ENCODE measurements around the gene LRRN2. TPM values are rescaled to one million over a fixed set of nuclear protein-coding genes. Genes with fewer than 3 reads are reported as not detected.

The LRRN2 gene
- total and polyA plus RNA-seq, 2 experiments from 2014 or later, result 0.74 to 2.6 TPM

DNA sequence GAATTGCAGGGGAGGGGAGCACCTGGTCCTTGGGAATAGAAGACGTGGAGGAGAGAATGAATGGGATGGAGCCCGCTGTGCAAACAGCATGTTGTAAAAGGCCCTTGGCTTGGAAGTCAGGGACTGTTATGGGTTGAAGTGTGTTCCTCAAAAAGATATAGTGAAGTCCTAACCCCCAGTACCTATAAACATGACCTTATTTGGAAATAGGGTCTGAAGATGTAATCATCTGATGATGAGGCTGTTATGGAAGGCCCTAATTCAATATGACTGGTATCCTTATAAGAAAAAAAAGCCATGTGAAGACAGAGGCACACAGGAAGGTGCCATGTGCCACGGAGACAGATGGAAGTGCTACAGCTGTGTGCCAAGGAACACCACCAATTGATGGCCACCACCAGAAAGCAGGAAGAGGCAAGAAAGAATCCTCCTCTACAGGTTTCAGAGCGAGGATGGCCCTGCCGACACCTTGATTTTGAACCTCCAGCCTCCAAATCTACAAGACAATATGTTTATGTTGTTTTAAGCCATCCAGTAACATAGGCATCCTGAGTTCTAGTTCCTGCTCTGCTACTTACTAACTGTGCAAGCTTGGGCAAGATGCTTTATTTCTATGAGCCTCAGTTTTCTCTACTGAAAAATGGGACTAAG, 51.2 kb downstream of the LRRN2 start:
- Histone ChIP-seq H3K4me2 (no peak overlapping the region), H4K20me1 (replicated peaks; ENCODE audit: insufficient read depth) (no peaks in the 10 kb centered on the region), H3F3A (replicated peaks; ENCODE audit: low read depth) (no peaks in the 10 kb centered on the region), H3K27ac (ENCODE audit: low read depth) (no peak overlapping the region), H3K9me2 (ENCODE audit: insufficient read depth) (no peaks in the 10 kb centered on the region), H3K27me3 (ENCODE audit: insufficient read depth) (no peaks in the 10 kb centered on the region), H3K36me3 (ENCODE audit: insufficient read depth) (no peaks in the 10 kb centered on the region), H3K79me2 (replicated peaks; ENCODE audit: insufficient read depth) (no peaks in the 10 kb centered on the region), H2AFZ (no peak overlapping the region), H3K4me1 (ENCODE audit: insufficient read depth) (no peaks in the 10 kb centered on the region), H3K4me3 (no peak overlapping the region)
- Mint-ChIP-seq H3K36me3 (ENCODE audit: low read depth) (0 out of 3 replicates have a peak, but pooled peaks cover 3% of the 10 kb centered on the region), H3K27me3 (ENCODE audit: insufficient read depth, low read depth, poor library complexity) (peaks cover 3% of the 10 kb centered on the region), H3K4me1 (peaks cover 11% of the 10 kb centered on the region; the same call in 2 of the 3 replicates), H3K4me3 (no peak overlapping the region), H3K9me3 (no peaks in the 10 kb centered on the region; the same call in 2 of the 3 replicates), H3K27ac (no peak overlapping the region)
- DNase-seq (ENCODE audit: low spot score) (no peak), ATAC-seq (no peak)
- TF ChIP-seq ZNF114 (CRISPR knock-in tag; IDR thresholded peaks at IDR 0.05) (no peak), EZH2phosphoT487 (IDR thresholded peaks at IDR 0.05; ENCODE audit: unreplicated experiment) (no peak), ZNF331 (CRISPR knock-in tag; IDR thresholded peaks at IDR 0.05; ENCODE audit: low read depth) (no peak), STAT1 (IDR thresholded peaks at IDR 0.05; ENCODE audit: unreplicated experiment) (no peak), CREB1 (CRISPR knock-in tag; IDR thresholded peaks at IDR 0.05; ENCODE audit: low read depth) (no peak), NANOG (IDR thresholded peaks at IDR 0.05; ENCODE audit: borderline replicate concordance) (no peak), JUNB (IDR thresholded peaks at IDR 0.05; ENCODE audit: unreplicated experiment) (no peak), EZH2 (IDR thresholded peaks at IDR 0.05; ENCODE audit: low read depth, unreplicated experiment) (no peak), POLR2AphosphoS5 (IDR thresholded peaks at IDR 0.05; ENCODE audit: low read depth) (no peak)
- TF ChIP-seq, protein P1, sequence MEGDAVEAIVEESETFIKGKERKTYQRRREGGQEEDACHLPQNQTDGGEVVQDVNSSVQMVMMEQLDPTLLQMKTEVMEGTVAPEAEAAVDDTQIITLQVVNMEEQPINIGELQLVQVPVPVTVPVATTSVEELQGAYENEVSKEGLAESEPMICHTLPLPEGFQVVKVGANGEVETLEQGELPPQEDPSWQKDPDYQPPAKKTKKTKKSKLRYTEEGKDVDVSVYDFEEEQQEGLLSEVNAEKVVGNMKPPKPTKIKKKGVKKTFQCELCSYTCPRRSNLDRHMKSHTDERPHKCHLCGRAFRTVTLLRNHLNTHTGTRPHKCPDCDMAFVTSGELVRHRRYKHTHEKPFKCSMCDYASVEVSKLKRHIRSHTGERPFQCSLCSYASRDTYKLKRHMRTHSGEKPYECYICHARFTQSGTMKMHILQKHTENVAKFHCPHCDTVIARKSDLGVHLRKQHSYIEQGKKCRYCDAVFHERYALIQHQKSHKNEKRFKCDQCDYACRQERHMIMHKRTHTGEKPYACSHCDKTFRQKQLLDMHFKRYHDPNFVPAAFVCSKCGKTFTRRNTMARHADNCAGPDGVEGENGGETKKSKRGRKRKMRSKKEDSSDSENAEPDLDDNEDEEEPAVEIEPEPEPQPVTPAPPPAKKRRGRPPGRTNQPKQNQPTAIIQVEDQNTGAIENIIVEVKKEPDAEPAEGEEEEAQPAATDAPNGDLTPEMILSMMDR (conservative IDR thresholded peaks at IDR 0.05; ENCODE audit: low read depth in 2 of 2), result no peak
- TF ChIP-seq, protein P2, sequence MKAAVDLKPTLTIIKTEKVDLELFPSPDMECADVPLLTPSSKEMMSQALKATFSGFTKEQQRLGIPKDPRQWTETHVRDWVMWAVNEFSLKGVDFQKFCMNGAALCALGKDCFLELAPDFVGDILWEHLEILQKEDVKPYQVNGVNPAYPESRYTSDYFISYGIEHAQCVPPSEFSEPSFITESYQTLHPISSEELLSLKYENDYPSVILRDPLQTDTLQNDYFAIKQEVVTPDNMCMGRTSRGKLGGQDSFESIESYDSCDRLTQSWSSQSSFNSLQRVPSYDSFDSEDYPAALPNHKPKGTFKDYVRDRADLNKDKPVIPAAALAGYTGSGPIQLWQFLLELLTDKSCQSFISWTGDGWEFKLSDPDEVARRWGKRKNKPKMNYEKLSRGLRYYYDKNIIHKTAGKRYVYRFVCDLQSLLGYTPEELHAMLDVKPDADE (IDR thresholded peaks at IDR 0.05), result no peak
- TF ChIP-seq, protein P3, sequence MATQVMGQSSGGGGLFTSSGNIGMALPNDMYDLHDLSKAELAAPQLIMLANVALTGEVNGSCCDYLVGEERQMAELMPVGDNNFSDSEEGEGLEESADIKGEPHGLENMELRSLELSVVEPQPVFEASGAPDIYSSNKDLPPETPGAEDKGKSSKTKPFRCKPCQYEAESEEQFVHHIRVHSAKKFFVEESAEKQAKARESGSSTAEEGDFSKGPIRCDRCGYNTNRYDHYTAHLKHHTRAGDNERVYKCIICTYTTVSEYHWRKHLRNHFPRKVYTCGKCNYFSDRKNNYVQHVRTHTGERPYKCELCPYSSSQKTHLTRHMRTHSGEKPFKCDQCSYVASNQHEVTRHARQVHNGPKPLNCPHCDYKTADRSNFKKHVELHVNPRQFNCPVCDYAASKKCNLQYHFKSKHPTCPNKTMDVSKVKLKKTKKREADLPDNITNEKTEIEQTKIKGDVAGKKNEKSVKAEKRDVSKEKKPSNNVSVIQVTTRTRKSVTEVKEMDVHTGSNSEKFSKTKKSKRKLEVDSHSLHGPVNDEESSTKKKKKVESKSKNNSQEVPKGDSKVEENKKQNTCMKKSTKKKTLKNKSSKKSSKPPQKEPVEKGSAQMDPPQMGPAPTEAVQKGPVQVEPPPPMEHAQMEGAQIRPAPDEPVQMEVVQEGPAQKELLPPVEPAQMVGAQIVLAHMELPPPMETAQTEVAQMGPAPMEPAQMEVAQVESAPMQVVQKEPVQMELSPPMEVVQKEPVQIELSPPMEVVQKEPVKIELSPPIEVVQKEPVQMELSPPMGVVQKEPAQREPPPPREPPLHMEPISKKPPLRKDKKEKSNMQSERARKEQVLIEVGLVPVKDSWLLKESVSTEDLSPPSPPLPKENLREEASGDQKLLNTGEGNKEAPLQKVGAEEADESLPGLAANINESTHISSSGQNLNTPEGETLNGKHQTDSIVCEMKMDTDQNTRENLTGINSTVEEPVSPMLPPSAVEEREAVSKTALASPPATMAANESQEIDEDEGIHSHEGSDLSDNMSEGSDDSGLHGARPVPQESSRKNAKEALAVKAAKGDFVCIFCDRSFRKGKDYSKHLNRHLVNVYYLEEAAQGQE (IDR thresholded peaks at IDR 0.05; ENCODE audit: unreplicated experiment), result no peak
- TF ChIP-seq, protein P4, sequence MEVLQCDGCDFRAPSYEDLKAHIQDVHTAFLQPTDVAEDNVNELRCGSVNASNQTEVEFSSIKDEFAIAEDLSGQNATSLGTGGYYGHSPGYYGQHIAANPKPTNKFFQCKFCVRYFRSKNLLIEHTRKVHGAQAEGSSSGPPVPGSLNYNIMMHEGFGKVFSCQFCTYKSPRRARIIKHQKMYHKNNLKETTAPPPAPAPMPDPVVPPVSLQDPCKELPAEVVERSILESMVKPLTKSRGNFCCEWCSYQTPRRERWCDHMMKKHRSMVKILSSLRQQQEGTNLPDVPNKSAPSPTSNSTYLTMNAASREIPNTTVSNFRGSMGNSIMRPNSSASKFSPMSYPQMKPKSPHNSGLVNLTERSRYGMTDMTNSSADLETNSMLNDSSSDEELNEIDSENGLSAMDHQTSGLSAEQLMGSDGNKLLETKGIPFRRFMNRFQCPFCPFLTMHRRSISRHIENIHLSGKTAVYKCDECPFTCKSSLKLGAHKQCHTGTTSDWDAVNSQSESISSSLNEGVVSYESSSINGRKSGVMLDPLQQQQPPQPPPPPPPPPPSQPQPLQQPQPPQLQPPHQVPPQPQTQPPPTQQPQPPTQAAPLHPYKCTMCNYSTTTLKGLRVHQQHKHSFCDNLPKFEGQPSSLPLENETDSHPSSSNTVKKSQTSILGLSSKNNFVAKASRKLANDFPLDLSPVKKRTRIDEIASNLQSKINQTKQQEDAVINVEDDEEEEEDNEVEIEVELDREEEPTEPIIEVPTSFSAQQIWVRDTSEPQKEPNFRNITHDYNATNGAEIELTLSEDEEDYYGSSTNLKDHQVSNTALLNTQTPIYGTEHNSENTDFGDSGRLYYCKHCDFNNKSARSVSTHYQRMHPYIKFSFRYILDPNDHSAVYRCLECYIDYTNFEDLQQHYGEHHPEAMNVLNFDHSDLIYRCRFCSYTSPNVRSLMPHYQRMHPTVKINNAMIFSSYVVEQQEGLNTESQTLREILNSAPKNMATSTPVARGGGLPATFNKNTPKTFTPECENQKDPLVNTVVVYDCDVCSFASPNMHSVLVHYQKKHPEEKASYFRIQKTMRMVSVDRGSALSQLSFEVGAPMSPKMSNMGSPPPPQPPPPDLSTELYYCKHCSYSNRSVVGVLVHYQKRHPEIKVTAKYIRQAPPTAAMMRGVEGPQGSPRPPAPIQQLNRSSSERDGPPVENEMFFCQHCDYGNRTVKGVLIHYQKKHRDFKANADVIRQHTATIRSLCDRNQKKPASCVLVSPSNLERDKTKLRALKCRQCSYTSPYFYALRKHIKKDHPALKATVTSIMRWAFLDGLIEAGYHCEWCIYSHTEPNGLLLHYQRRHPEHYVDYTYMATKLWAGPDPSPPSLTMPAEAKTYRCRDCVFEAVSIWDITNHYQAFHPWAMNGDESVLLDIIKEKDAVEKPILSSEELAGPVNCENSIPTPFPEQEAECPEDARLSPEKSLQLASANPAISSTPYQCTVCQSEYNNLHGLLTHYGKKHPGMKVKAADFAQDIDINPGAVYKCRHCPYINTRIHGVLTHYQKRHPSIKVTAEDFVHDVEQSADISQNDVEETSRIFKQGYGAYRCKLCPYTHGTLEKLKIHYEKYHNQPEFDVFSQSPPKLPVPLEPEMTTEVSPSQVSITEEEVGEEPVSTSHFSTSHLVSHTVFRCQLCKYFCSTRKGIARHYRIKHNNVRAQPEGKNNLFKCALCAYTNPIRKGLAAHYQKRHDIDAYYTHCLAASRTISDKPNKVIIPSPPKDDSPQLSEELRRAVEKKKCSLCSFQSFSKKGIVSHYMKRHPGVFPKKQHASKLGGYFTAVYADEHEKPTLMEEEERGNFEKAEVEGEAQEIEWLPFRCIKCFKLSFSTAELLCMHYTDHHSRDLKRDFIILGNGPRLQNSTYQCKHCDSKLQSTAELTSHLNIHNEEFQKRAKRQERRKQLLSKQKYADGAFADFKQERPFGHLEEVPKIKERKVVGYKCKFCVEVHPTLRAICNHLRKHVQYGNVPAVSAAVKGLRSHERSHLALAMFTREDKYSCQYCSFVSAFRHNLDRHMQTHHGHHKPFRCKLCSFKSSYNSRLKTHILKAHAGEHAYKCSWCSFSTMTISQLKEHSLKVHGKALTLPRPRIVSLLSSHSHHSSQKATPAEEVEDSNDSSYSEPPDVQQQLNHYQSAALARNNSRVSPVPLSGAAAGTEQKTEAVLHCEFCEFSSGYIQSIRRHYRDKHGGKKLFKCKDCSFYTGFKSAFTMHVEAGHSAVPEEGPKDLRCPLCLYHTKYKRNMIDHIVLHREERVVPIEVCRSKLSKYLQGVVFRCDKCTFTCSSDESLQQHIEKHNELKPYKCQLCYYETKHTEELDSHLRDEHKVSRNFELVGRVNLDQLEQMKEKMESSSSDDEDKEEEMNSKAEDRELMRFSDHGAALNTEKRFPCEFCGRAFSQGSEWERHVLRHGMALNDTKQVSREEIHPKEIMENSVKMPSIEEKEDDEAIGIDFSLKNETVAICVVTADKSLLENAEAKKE (CRISPR knock-in tag; IDR thresholded peaks at IDR 0.05), result no peak

Data from GM23338 (cell line).